ENCODE data around the gene IL11RA. TPM values are rescaled to one million over a fixed set of nuclear protein-coding genes. Genes with fewer than 3 reads are reported as not detected.
A peak's percentile ranks its signal among the peaks of the same experiment; 100 is the strongest.

The IL11RA gene
- total and polyA plus RNA-seq, 7 experiments from 2014 or later: 8.5 to 185 (median 137) TPM

DNA sequence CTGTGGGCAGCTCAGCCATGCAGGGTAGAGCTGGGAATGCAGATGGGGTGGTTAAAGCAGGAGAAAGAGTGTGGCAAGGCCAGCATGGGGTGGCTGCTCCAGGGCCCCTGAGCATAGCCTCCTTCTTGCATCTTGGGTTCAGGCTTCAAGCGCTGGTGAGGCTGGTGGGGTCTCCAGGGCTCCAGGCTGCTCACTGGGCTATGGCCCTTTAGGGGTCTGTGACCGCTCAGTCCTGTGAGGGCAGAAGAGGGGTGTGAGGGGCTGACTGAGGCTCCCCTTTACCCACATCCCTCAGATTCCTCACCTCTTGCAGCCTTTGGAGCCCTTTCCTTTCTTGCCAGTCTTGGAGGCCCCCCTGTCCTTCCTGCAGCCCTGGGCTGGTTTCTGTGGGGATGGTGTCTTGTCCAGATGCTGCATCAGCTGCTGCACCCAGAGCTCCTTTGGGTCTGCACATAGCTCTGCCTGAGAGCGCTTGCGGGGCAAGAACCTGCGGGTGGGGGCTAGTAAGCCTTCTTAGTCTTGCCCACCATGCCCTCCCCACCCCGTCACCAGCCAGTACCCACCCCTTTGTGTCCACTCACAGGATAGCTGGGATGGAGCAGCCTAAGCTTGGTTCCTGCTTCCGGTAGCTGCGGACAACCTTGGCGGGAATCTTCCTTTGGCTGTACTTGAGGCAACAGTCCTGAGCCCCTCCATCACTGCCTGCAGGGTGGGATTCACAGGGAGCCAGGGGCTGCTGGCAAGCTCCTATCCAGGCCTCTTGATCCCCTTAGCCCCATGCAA is 57.4 kb downstream of the IL11RA start:
- Histone ChIP-seq H3K36me3 (ENCODE audit: control insufficient read depth in 2 of 3, insufficient read depth in 3 of 3, low read length in 3 of 3) (no peaks in the 10 kb centered on the region), H3K4me3 (ENCODE audit: low read length) (no peak overlapping the region), H3K4me1 (ENCODE audit: control insufficient read depth in 2 of 2, insufficient read depth in 2 of 2, low read length in 2 of 2) (no peaks in the 10 kb centered on the region), H3K27ac (ENCODE audit: low read depth, low read length) (no peak overlapping the region), H3K27me3 (ENCODE audit: control insufficient read depth in 2 of 2, insufficient read depth in 2 of 2, low read length in 2 of 2) (no peaks in the 10 kb centered on the region), H3K9me3 (ENCODE audit: control insufficient read depth in 2 of 3, low read length in 3 of 3) (no peaks in the 10 kb centered on the region)
- intact Hi-C loops (cut with micrococcal nuclease): loop anchor here in 1 of 2 donors (10.0 kb wide), 1 partner anchor 275 kb away; the partner anchor contains the start of gene DNAJB5
- Mint-ChIP-seq H3K4me3 (no peak overlapping the region), H3K27me3 (peaks cover 0 to 21% (median 10%) of the 10 kb centered on the region in 5 donors), H3K27ac (no peak overlapping the region), H3K36me3 (peaks cover 0 to 4% (median 0%) of the 10 kb centered on the region in 5 donors), H3K4me1 (no peaks in the 10 kb centered on the region), H3K9me3 (peaks cover 0 to 5% (median 0%) of the 10 kb centered on the region in 11 donors)
- ATAC-seq: peak; percentile 24
- ChIA-PET POLR2A (no interaction called here), CTCF (interaction anchor here (0.7 kb wide), 1 partner anchor 118 kb away, joined by 3 read pairs; no protein-coding TSS in a partner anchor)
- no peak for DNase-seq

DNA sequence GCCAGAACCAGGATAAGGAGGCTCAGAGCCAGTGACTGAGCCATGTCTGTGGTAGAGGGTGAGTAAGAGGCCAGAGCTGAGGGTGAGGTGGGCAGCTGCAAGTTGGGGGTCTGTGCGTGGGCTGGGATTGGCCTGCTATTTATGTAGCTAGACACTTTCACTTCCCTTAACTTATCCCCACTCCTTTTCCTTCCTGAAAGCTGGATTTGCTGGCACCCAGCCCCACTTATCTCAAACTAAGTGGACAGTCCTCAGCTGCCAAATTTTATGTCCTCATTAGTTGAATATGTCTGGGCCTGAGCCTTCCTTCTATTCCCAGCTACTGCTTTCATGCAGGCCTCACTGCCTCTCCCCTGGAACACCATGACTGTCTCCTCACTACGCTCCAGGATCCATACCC is 58.0 kb downstream of the IL11RA start, which contains the start of gene CCL21:
Gene CCL21 (minus strand): TSS at position 114 of the 400 bp plus-strand sequence. CDS start 70 bp downstream, at position 44.
- POLR2A ChIA-PET: no interaction called here
- no peak within 1 kb of the TSS for H3K27ac Mint-ChIP-seq
- H3K27me3 Mint-ChIP-seq: peaks cover 0 to 26% (median 10%) of the 10 kb centered on the region in 5 donors
- no peak within 1 kb of the TSS for H3K4me3 Mint-ChIP-seq
- Histone ChIP-seq H3K4me1 (ENCODE audit: control insufficient read depth in 2 of 2, insufficient read depth in 2 of 2, low read length in 2 of 2) (no peaks in the 10 kb centered on the region), H3K27ac (ENCODE audit: low read depth, low read length) (no peak within 1 kb of the TSS), H3K9me3 (ENCODE audit: control insufficient read depth in 2 of 3, low read length in 3 of 3) (no peaks in the 10 kb centered on the region), H3K36me3 (ENCODE audit: control insufficient read depth in 2 of 3, insufficient read depth in 3 of 3, low read length in 3 of 3) (no peaks in the 10 kb centered on the region), H3K4me3 (ENCODE audit: low read length) (no peak within 1 kb of the TSS), H3K27me3 (ENCODE audit: control insufficient read depth in 2 of 2, insufficient read depth in 2 of 2, low read length in 2 of 2) (no peaks in the 10 kb centered on the region)
- peaks cover 0 to 4% (median 0%) of the 10 kb centered on the region in 5 donors for H3K36me3 Mint-ChIP-seq
- CTCF ChIA-PET: interaction anchor here (0.6 to 0.7 kb wide), 2 partner anchors 272 to 987 kb away, joined by 3 read pairs; no protein-coding TSS in a partner anchor
- H3K9me3 Mint-ChIP-seq: peaks cover 0 to 5% (median 0%) of the 10 kb centered on the region in 11 donors
- ATAC-seq: no peak
- H3K4me1 Mint-ChIP-seq: no peaks in the 10 kb centered on the region
- DNase-seq: no peak
- intact Hi-C loops (cut with micrococcal nuclease): no loop called here

Other genes with a start within 250 kb of the IL11RA start
- 10 to 100 TPM; 12.3 to 14.6 (median 13.4) TPM for gene FAM219A, start 193.6 kb upstream of the IL11RA start, total RNA-seq
- gene FAM219A, start 193.6 kb upstream of the IL11RA start, polyA plus RNA-seq: 1 to 10 TPM in 1 of 2 donors, under 1 TPM in 1; 0.67 to 1.3 TPM
- gene DNAI1, start 193.4 kb upstream of the IL11RA start, total RNA-seq: not detected
- gene DNAI1, start 193.4 kb upstream of the IL11RA start, polyA plus RNA-seq: not detected
- gene ENHO, start 129.2 kb upstream of the IL11RA start, total RNA-seq: 1 to 10 TPM in 1 of 5 experiments, under 1 TPM in 1, not detected in 3; 0.56 to 1.9 TPM
- gene ENHO, start 129.2 kb upstream of the IL11RA start, polyA plus RNA-seq: under 1 TPM in 1 of 2 donors, not detected in 1; 0.21 TPM
- gene CNTFR, start 62.5 kb upstream of the IL11RA start, total RNA-seq: not detected
- not detected for gene CNTFR, start 62.5 kb upstream of the IL11RA start, polyA plus RNA-seq
- gene RPP25L, start 40.1 kb upstream of the IL11RA start, total RNA-seq: 10 to 100 TPM in 4 of 5 experiments, 1 to 10 TPM in 1; 8.8 to 27.3 (median 25.1) TPM
- gene RPP25L, start 40.1 kb upstream of the IL11RA start, polyA plus RNA-seq: 10 to 100 TPM; 48.5 to 58.2 TPM
- gene DCTN3, start 31.7 kb upstream of the IL11RA start, total RNA-seq: 100 to 1,000 TPM in 1 of 5 experiments, 10 to 100 TPM in 4; 55.6 to 110 (median 73.0) TPM
- 100 to 1,000 TPM; 125 to 129 TPM for gene DCTN3, start 31.7 kb upstream of the IL11RA start, polyA plus RNA-seq
- under 1 TPM in 2 of 5 experiments, not detected in 3; 0.27 to 0.36 TPM for gene ARID3C, start 23.1 kb upstream of the IL11RA start, total RNA-seq
- gene ARID3C, start 23.1 kb upstream of the IL11RA start, polyA plus RNA-seq: not detected
- gene SIGMAR1, start 14.4 kb upstream of the IL11RA start, total RNA-seq: 10 to 100 TPM; 20.7 to 63.8 (median 46.0) TPM
- gene SIGMAR1, start 14.4 kb upstream of the IL11RA start, polyA plus RNA-seq: 100 to 1,000 TPM in 1 of 2 donors, 10 to 100 TPM in 1; 93.5 to 102 TPM
- 100 to 1,000 TPM; 126 to 217 (median 162) TPM for gene GALT, start 5.5 kb upstream of the IL11RA start, total RNA-seq
- 10 to 100 TPM; 57.6 to 59.1 TPM for gene GALT, start 5.5 kb upstream of the IL11RA start, polyA plus RNA-seq
- not detected for gene CCL27, start 10.5 kb downstream of the IL11RA start, total RNA-seq
- not detected for gene CCL27, start 10.5 kb downstream of the IL11RA start, polyA plus RNA-seq
- not detected for gene CCL19, start 39.1 kb downstream of the IL11RA start, total RNA-seq
- not detected for gene CCL19, start 39.1 kb downstream of the IL11RA start, polyA plus RNA-seq
- not detected for gene CCL21, start 58.0 kb downstream of the IL11RA start, total RNA-seq
- gene CCL21, start 58.0 kb downstream of the IL11RA start, polyA plus RNA-seq: not detected